ENCODE data around the gene NFATC1.

The NFATC1 gene

DNA sequence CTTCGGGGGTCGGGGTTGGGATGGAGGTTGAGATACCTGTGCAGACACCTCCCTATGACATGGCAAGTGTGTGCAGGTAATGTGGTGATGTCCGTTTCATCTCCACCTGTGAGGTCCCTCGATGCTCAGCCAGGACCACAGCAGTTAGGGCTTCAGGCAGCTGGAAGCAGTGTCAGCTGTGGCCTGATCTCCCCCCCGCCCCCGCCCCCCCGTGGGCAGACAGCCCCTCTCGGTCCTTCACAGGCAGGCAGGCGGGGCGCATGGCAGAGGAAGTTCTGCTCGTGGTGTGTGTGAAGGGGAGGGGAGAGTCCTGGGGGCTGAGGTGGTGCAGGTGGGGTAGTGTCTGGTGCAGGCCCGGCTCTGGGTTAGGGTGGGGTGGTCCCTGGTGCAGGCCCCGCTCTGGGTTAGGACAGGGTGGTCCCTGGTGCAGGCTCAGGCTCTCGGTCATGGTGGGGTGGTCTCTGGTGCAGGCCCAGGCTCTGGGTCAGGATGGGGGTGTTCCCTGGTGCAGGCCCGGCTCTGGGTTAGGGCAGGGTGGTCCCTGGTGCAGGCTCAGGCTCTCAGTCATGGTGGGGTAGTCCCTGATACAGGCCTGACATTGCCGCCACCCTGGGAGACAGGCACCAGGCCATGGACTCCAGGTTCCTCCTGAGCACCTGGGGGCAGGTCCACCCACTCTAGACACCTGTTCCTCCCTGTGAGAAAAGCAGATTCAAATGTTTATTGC lies 94.3 kb downstream of the NFATC1 start:
- ChIA-PET POLR2A (no interaction called here), CTCF (no interaction called here)
- TF ChIP-seq, protein P1, sequence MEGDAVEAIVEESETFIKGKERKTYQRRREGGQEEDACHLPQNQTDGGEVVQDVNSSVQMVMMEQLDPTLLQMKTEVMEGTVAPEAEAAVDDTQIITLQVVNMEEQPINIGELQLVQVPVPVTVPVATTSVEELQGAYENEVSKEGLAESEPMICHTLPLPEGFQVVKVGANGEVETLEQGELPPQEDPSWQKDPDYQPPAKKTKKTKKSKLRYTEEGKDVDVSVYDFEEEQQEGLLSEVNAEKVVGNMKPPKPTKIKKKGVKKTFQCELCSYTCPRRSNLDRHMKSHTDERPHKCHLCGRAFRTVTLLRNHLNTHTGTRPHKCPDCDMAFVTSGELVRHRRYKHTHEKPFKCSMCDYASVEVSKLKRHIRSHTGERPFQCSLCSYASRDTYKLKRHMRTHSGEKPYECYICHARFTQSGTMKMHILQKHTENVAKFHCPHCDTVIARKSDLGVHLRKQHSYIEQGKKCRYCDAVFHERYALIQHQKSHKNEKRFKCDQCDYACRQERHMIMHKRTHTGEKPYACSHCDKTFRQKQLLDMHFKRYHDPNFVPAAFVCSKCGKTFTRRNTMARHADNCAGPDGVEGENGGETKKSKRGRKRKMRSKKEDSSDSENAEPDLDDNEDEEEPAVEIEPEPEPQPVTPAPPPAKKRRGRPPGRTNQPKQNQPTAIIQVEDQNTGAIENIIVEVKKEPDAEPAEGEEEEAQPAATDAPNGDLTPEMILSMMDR (IDR thresholded peaks at IDR 0.05; ENCODE audit: insufficient read depth, low read length, missing control alignments), result no peak
- no peak overlapping the region for H3K4me3 ChIP-seq (ENCODE audit: low read depth, low read length)
- DNase-seq (ENCODE audit: low read depth, low spot score), result no peak

DNA sequence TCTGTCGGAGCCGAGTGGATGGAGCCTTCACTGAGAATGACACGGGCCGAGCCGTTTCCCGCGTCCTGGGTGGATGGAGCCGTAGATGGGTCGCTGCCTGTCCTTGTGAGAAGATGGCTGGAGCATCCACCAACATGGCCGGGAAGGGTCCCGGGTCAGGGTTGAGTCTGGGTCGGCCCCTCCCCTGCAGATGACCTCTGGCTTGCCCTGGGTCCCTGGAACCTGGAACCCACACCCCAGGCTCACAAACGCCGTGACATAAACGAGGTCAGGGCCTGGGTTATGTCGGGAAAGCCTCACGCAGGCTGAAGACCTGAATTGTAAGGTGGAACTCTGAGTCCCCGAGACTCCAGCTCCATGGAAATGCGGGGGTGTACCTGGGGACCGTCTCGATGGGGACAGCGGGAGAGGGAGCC lies 94.9 kb downstream of the NFATC1 start:
- DNase-seq (ENCODE audit: low read depth, low spot score), result no peak
- no peak overlapping the region for H3K4me3 ChIP-seq (ENCODE audit: low read depth, low read length)
- TF ChIP-seq, protein P1 (IDR thresholded peaks at IDR 0.05; ENCODE audit: insufficient read depth, low read length, missing control alignments), result no peak
- POLR2A ChIA-PET, result no interaction called here
- CTCF ChIA-PET, result no interaction called here

DNA sequence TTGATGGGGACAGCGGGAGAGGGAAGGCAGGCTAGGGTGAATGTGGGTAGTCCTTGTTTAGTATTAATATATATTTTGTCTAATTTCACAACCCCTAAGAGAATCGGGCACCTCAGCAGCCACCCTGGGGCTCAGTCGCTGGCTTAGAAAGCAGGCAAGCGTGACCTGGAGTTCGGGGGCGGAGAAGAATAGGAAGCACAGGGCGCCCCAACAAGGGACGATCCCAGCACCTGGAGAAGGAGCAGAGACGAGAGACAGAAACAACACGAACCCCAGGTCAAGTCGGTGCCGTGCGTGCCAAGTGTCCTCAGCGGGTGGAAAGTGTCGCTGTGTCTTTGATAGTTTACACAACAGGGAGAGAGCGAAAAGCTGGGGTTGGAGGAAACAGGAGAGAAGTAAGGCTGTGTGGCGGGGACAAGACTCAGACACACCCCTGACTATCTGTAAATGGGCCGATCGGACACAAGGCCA lies 95.4 kb downstream of the NFATC1 start:
- ChIA-PET CTCF (no interaction called here), POLR2A (no interaction called here)
- TF ChIP-seq, protein P1 (IDR thresholded peaks at IDR 0.05; ENCODE audit: insufficient read depth, low read length, missing control alignments), result no peak
- DNase-seq (ENCODE audit: low read depth, low spot score), result no peak
- no peak overlapping the region for H3K4me3 ChIP-seq (ENCODE audit: low read depth, low read length)

DNA sequence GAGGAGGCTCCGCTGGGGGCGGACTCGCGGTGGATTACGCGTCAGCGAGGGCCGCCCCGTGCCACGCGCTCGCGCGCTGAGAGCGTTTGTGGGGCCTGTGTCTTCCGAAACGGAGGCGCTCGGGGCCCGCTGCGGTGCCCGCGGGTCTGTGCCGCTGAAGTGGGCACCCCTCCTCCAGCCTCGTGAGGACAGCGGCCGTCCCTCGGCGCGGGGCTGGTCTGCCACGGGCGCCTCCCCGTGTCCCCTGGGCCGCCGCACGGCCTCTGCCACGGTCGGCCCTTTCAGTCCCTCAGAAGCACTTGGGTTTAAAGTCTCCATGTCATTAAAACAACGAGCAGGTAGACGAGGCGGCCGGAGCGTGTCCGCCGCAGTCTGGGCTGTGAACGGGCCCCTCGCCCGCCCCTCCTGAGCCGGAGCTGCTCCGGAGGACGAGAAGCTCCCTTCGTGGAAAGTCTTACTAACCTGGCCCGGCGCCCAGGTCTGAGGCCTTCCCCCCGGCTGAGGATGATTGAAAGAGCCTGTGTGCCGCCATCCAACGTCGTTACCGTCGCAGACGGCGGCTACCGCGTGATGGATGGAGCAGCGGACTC lies 97.6 kb downstream of the NFATC1 start:
- H3K4me3 ChIP-seq (ENCODE audit: low read depth, low read length), result no peak overlapping the region
- TF ChIP-seq, protein P1 (IDR thresholded peaks at IDR 0.05; ENCODE audit: insufficient read depth, low read length, missing control alignments), result no peak
- ChIA-PET POLR2A (no interaction called here), CTCF (interaction anchor here (1.6 kb wide), 1 partner anchor 36 kb away, joined by 4 read pairs; no protein-coding TSS in a partner anchor)
- no peak for DNase-seq (ENCODE audit: low read depth, low spot score)

DNA sequence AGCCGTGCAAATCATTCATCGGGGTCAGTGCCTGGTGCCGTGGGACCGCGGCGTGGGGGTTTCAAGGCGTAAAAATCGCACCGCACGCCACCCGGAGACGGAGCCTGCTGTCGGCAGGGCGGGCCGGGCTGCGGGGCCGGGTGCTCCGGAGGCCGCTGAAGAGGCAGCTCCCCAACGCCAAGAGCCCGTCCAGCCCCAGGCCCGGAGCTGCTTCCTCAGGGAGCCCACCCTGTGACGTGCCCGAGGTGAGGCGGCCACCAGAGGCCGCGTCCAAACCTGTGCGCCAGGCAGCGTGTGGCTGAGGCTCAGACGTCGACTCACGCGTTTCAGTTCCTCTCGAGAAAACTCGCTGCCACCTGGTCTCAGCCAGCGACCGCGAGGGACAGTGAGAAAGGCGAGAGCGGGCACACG lies 98.1 kb downstream of the NFATC1 start:
- ChIA-PET CTCF (interaction anchor here (1.6 kb wide), 1 partner anchor 35 kb away, joined by 4 read pairs; no protein-coding TSS in a partner anchor), POLR2A (no interaction called here)
- no peak overlapping the region for H3K4me3 ChIP-seq (ENCODE audit: low read depth, low read length)
- TF ChIP-seq, protein P1 (IDR thresholded peaks at IDR 0.05; ENCODE audit: insufficient read depth, low read length, missing control alignments), result no peak
- no peak for DNase-seq (ENCODE audit: low read depth, low spot score)

DNA sequence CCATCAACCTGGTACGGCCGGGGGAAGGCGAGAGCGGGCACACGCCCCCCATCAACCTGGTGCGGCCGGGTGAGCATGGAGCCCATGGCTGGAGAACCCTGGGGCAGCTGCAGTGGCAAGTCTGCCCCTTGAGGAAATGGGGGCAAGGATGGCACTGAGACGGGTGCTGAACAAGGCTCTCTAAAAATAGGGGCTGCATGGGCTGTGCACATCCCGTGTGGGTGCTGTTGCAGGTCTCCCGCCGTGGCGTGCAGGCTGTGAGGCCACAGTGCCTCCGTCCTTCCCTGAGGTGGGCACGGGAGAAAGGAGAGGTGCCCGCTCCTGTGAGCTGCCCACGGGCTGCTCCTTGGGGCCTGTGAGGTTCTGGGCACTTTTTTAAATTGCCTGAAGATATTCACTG lies 99.2 kb downstream of the NFATC1 start:
- no peak overlapping the region for H3K4me3 ChIP-seq (ENCODE audit: low read depth, low read length)
- ChIA-PET CTCF (interaction anchor here (1.1 kb wide), 1 partner anchor 34 kb away, joined by 3 read pairs; no protein-coding TSS in a partner anchor), POLR2A (no interaction called here)
- DNase-seq (ENCODE audit: low read depth, low spot score), result no peak
- TF ChIP-seq, protein P1 (IDR thresholded peaks at IDR 0.05; ENCODE audit: insufficient read depth, low read length, missing control alignments), result no peak

All from AG04449 (cell line).